Thyroid gland (tissue), 4 donors: ENCODE data around the gene SLC2A4.

ENCODE experiments used
- CTCF ChIP-seq, 6 experiments: fragments of 200-600 bp in 3 of 6; fragments of 450-650 bp in 3 of 6; sonication (generic) in 3 of 6; IDR thresholded peaks; one replicate each; pipeline ENCODE4 v1.5.1; 2016 to 2019; ENCODE audit warnings: antibody characterized with exemption in 6 of 6, mild to moderate bottlenecking in 2 of 6, inconsistent platforms in 1 of 6, moderate library complexity in 1 of 6
- POLR2A ChIP-seq, 2 donors: fragments of 450-650 bp; IDR thresholded peaks; one replicate each; pipeline ENCODE4 v1.6.1; 2017; ENCODE audit warnings: antibody characterized with exemption in 2 of 2, mild to moderate bottlenecking in 2 of 2, moderate library complexity in 1 of 2

- TF ChIP-seq CTCF (IDR thresholded peaks at IDR 0.05) (no peak), POLR2A (IDR thresholded peaks at IDR 0.05) (no peak)
Observed at GRCh38 chr17:7238420-7239090, 43.0 kb upstream of the SLC2A4 start.
